Osteocyte (in vitro differentiated cells): ENCODE results near the gene PTGES3. TPM values are rescaled to one million over a fixed set of nuclear protein-coding genes. Genes with fewer than 3 reads are reported as not detected.

Experiments used
- DNase-seq: peaks from one replicate; pipeline ENCODE4 v3.0.0; 2021; ENCODE audit warnings: mixed read lengths; ENCODE audit not compliant: unreplicated experiment; ENCODE audit errors: extremely low spot score
- H3K27ac Mint-ChIP-seq: one replicate; pipeline ENCODE4 v1.8.0; 2021; ENCODE audit warnings: mild to moderate bottlenecking, mixed read lengths; ENCODE audit not compliant: unreplicated experiment
- H3K27me3 Mint-ChIP-seq: one replicate; pipeline ENCODE4 v1.8.0; 2021; ENCODE audit warnings: mixed read lengths; ENCODE audit not compliant: unreplicated experiment
- H3K36me3 Mint-ChIP-seq: one replicate; pipeline ENCODE4 v1.8.0; 2021; ENCODE audit warnings: mixed read lengths; ENCODE audit not compliant: unreplicated experiment
- H3K4me1 Mint-ChIP-seq: one replicate; pipeline ENCODE4 v1.8.0; 2021; ENCODE audit warnings: mixed read lengths; ENCODE audit not compliant: unreplicated experiment
- H3K4me3 Mint-ChIP-seq: one replicate; pipeline ENCODE4 v1.8.0; 2021; ENCODE audit warnings: mild to moderate bottlenecking, moderate library complexity, mixed read lengths; ENCODE audit not compliant: unreplicated experiment
- H3K9me3 Mint-ChIP-seq: one replicate; pipeline ENCODE4 v1.8.0; 2021; ENCODE audit warnings: mixed read lengths; ENCODE audit not compliant: unreplicated experiment
- CTCF ChIP-seq: fragments of 200-600 bp; sonication (generic); IDR thresholded peaks from 2 replicates; pipeline ENCODE4 v1.5.0; 2021; ENCODE audit warnings: antibody characterized with exemption, mild to moderate bottlenecking, moderate library complexity
- total RNA-seq: library from RNA; stranded (reverse); gene quantifications from 2 replicates; pipeline ENCODE4 v1.2.1, GENCODE V29; 2021

PTGES3 gene
- total RNA-seq, 1 donor from 2014 or later = 140 TPM

GRCh38 chr12:56678852-56679251, 9.2 kb downstream of the PTGES3 start:
- no peak for TF ChIP-seq CTCF
- Mint-ChIP-seq H3K9me3 (no peaks in the 10 kb centered on the region), H3K27ac (no peak overlapping the region), H3K27me3 (no peaks in the 10 kb centered on the region), H3K4me1 (peaks cover 19% of the 10 kb centered on the region), H3K36me3 (peaks cover 6% of the 10 kb centered on the region), H3K4me3 (no peak overlapping the region)
- no peak for DNase-seq

- H3K27ac Mint-ChIP-seq = peak overlapping the region; percentile 44
- H3K36me3 Mint-ChIP-seq = peaks cover 8% of the 10 kb centered on the region
Observed at GRCh38 chr12:56677680-56678079, 10.4 kb downstream of the PTGES3 start.

GRCh38 chr12:56676851-56677580, 11.1 kb downstream of the PTGES3 start:
- H3K36me3 Mint-ChIP-seq = peaks cover 10% of the 10 kb centered on the region
- no peak for DNase-seq
- H3K27me3 Mint-ChIP-seq = no peaks in the 10 kb centered on the region
- no peak overlapping the region for H3K4me3 Mint-ChIP-seq
- no peak overlapping the region for H3K27ac Mint-ChIP-seq
- peaks cover 20% of the 10 kb centered on the region for H3K4me1 Mint-ChIP-seq
- no peaks in the 10 kb centered on the region for H3K9me3 Mint-ChIP-seq
- TF ChIP-seq CTCF = no peak

More at GRCh38 chr12:56677680-56678079, 10.4 kb downstream of the PTGES3 start:
- DNase-seq = no peak
- Mint-ChIP-seq H3K4me3 (no peak overlapping the region), H3K27me3 (no peaks in the 10 kb centered on the region), H3K4me1 (peaks cover 19% of the 10 kb centered on the region), H3K9me3 (no peaks in the 10 kb centered on the region)
- TF ChIP-seq CTCF = no peak

- DNase-seq = no peak
- Mint-ChIP-seq H3K4me3 (no peak overlapping the region), H3K27me3 (no peaks in the 10 kb centered on the region), H3K4me1 (peaks cover 20% of the 10 kb centered on the region), H3K9me3 (no peaks in the 10 kb centered on the region), H3K36me3 (peaks cover 32% of the 10 kb centered on the region), H3K27ac (no peak overlapping the region)
- no peak for TF ChIP-seq CTCF
Observed at GRCh38 chr12:56671608-56672007, 16.5 kb downstream of the PTGES3 start.

- H3K27me3 Mint-ChIP-seq = no peaks in the 10 kb centered on the region
- peaks cover 37% of the 10 kb centered on the region for H3K36me3 Mint-ChIP-seq
- H3K4me3 Mint-ChIP-seq = no peak overlapping the region
- H3K27ac Mint-ChIP-seq = no peak overlapping the region
- TF ChIP-seq CTCF = no peak
- peaks cover 17% of the 10 kb centered on the region for H3K4me1 Mint-ChIP-seq
- H3K9me3 Mint-ChIP-seq = no peaks in the 10 kb centered on the region
- no peak for DNase-seq
Observed at GRCh38 chr12:56670836-56671235, 17.2 kb downstream of the PTGES3 start.
